Measurements from ENCODE around the gene YIF1B.

- peak; percentile 85 for TF ChIP-seq POLR2AphosphoS5 (IDR thresholded peaks at IDR 0.05; ENCODE audit: low read depth)
- no peak for TF ChIP-seq CTCF (conservative IDR thresholded peaks at IDR 0.05; ENCODE audit: low read depth in 2 of 2)
- no peak for TF ChIP-seq JUNB (IDR thresholded peaks at IDR 0.05; ENCODE audit: unreplicated experiment)
- no peak for TF ChIP-seq STAT1 (IDR thresholded peaks at IDR 0.05; ENCODE audit: unreplicated experiment)
- TF ChIP-seq EZH2phosphoT487 (IDR thresholded peaks at IDR 0.05; ENCODE audit: unreplicated experiment), result no peak
These were observed 45.9 kb upstream of the YIF1B start for GRCh38 chr19:38361633-38362075.
